GM15510 (cell line): ENCODE data around the gene STAM.

Experiments used
- POLR2A ChIP-seq: IDR thresholded peaks from 3 replicates; pipeline ENCODE4 v1.6.1; 2011; ENCODE audit warnings: borderline replicate concordance; ENCODE audit not compliant: insufficient read length; ENCODE audit errors: extremely low read depth

Gene STAM

GRCh38 chr10:17733620-17734019 is 89.7 kb downstream of the STAM start:
- TF ChIP-seq POLR2A, result no peak

GRCh38 chr10:17734432-17735080 is 90.6 kb downstream of the STAM start:
- no peak for TF ChIP-seq POLR2A

- TF ChIP-seq POLR2A, result no peak
These were observed 91.4 kb downstream of the STAM start for GRCh38 chr10:17735166-17735941.

GRCh38 chr10:17736223-17736622 is 92.3 kb downstream of the STAM start:
- no peak for TF ChIP-seq POLR2A

- TF ChIP-seq POLR2A, result no peak
These were observed 93.3 kb downstream of the STAM start for GRCh38 chr10:17737027-17737965.

- TF ChIP-seq POLR2A, result no peak
These were observed 96.7 kb downstream of the STAM start for GRCh38 chr10:17740668-17741067.

GRCh38 chr10:17742918-17743317 is 99.0 kb downstream of the STAM start:
- TF ChIP-seq POLR2A, result no peak

GRCh38 chr10:17743437-17743836 is 99.5 kb downstream of the STAM start:
- TF ChIP-seq POLR2A, result no peak

- TF ChIP-seq POLR2A, result no peak
These were observed 100.5 kb downstream of the STAM start for GRCh38 chr10:17744341-17744861.

GRCh38 chr10:17747883-17748550 is 104.1 kb downstream of the STAM start:
- no peak for TF ChIP-seq POLR2A

GRCh38 chr10:17749890-17750289 is 105.9 kb downstream of the STAM start:
- TF ChIP-seq POLR2A, result no peak

GRCh38 chr10:17751781-17752445 is 108.0 kb downstream of the STAM start, which contains the start of gene TMEM236:
TSS of gene TMEM236 (plus strand) at chr10:17752201. CDS start at chr10:17752296, 95 bp downstream.
- TF ChIP-seq POLR2A, result no peak

- TF ChIP-seq POLR2A, result no peak
These were observed 112.7 kb downstream of the STAM start for GRCh38 chr10:17756557-17757217.
